Measurements from ENCODE around the gene ZNF561. TPM values are rescaled to one million over a fixed set of nuclear protein-coding genes. Genes with fewer than 3 reads are reported as not detected.

The ZNF561 gene
- total RNA-seq, 1 donor from 2014 or later, result 133 TPM

DNA sequence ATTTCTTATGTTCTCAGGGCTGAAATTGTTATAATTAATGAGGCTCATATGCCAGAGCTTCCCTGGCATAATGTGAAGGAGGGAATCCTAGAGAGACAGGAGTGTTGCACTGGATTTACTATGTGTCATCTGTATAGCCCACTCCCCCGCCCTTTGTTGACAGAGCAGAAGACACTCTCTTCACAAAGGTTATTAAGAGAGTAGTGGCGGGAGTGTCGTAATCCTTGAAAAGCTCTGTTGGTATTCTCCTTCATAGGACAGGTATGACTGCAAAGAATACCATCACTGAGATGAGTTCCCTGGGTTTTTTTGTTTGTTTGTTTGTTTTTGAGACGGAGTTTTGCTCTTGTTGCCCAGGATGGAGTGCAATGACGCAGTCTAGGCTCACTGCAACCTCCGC is 50.8 kb downstream of the ZNF561 start:
- peaks cover 28% of the 10 kb centered on the region for H3K36me3 ChIP-seq (ENCODE audit: insufficient read depth, low read length)
- H4K20me1 ChIP-seq (ENCODE audit: insufficient read depth, low read length), result peaks cover 61% of the 10 kb centered on the region

DNA sequence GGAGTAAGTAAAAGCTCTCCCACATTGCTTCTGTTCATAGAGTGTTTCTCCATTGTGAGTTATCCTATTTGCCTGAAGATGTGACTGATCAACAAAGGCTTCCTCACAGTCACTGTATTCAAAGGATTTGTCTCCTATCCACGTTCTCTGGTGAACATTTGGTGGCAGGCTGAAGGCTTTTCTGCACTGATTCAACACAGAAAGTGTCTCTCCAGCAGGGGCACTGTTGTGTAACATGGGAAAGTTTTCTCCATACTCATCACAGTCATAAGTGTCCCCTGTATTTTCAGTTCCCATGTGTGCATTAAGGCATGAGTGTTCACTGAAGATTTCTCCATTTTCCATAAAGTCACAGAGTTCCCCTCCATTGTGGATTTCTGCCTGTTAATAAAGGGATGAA is 54.3 kb downstream of the ZNF561 start:
- peaks cover 66% of the 10 kb centered on the region for H3K9me3 ChIP-seq (ENCODE audit: insufficient read depth, low read depth, low read length)
- Mint-ChIP-seq H3K36me3 (ENCODE audit: low read depth, unreplicated experiment) (peaks cover 81% of the 10 kb centered on the region), H3K27me3 (ENCODE audit: low read depth, unreplicated experiment) (no peaks in the 10 kb centered on the region), H3K4me3 (ENCODE audit: unreplicated experiment) (no peak overlapping the region), H3K27ac (ENCODE audit: unreplicated experiment) (peak overlapping the region; percentile 8), H3K9me3 (ENCODE audit: unreplicated experiment) (peaks cover 72% of the 10 kb centered on the region), H3K4me1 (ENCODE audit: low read depth, unreplicated experiment) (peaks cover under 1% of the 10 kb centered on the region)
- no peak for FAIRE-seq
- no peak for TF ChIP-seq EZH2 (IDR thresholded peaks at IDR 0.05; ENCODE audit: insufficient read depth, low read length)
- TF ChIP-seq, protein P1, sequence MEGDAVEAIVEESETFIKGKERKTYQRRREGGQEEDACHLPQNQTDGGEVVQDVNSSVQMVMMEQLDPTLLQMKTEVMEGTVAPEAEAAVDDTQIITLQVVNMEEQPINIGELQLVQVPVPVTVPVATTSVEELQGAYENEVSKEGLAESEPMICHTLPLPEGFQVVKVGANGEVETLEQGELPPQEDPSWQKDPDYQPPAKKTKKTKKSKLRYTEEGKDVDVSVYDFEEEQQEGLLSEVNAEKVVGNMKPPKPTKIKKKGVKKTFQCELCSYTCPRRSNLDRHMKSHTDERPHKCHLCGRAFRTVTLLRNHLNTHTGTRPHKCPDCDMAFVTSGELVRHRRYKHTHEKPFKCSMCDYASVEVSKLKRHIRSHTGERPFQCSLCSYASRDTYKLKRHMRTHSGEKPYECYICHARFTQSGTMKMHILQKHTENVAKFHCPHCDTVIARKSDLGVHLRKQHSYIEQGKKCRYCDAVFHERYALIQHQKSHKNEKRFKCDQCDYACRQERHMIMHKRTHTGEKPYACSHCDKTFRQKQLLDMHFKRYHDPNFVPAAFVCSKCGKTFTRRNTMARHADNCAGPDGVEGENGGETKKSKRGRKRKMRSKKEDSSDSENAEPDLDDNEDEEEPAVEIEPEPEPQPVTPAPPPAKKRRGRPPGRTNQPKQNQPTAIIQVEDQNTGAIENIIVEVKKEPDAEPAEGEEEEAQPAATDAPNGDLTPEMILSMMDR (IDR thresholded peaks at IDR 0.05; ENCODE audit: insufficient read depth, low read depth, low read length), result no peak
- peaks cover 31% of the 10 kb centered on the region for H4K20me1 ChIP-seq (ENCODE audit: insufficient read depth, low read length)
- DNase-seq (ENCODE audit: low read depth), result no peak
- no peak overlapping the region for H3K4me3 ChIP-seq (ENCODE audit: insufficient read depth, low read depth, low read length)
- H3K79me2 ChIP-seq (ENCODE audit: insufficient read depth, low read length), result peaks cover 72% of the 10 kb centered on the region
- H2AFZ ChIP-seq (ENCODE audit: low read depth, low read length), result no peak overlapping the region
- H3K27ac ChIP-seq (ENCODE audit: low read depth, low read length), result no peak overlapping the region
- H3K4me1 ChIP-seq (ENCODE audit: insufficient read depth, low read length), result no peaks in the 10 kb centered on the region
- peaks cover 58% of the 10 kb centered on the region for H3K36me3 ChIP-seq (ENCODE audit: insufficient read depth, low read length)
- no peak overlapping the region for H3K4me2 ChIP-seq (ENCODE audit: low read length)
- H3K9ac ChIP-seq (ENCODE audit: low read length), result no peak overlapping the region
- no peaks in the 10 kb centered on the region for H3K27me3 ChIP-seq (ENCODE audit: insufficient read depth, low read length)

More for the DNA sequence above, 50.8 kb downstream of the ZNF561 start:
- DNase-seq (ENCODE audit: low read depth) (no peak), FAIRE-seq (no peak)
- Mint-ChIP-seq H3K4me1 (ENCODE audit: low read depth, unreplicated experiment) (peaks cover 11% of the 10 kb centered on the region), H3K4me3 (ENCODE audit: unreplicated experiment) (no peak overlapping the region), H3K36me3 (ENCODE audit: low read depth, unreplicated experiment) (peaks cover 74% of the 10 kb centered on the region), H3K9me3 (ENCODE audit: unreplicated experiment) (peaks cover 50% of the 10 kb centered on the region), H3K27ac (ENCODE audit: unreplicated experiment) (no peak overlapping the region), H3K27me3 (ENCODE audit: low read depth, unreplicated experiment) (no peaks in the 10 kb centered on the region)
- H3K79me2 ChIP-seq (ENCODE audit: insufficient read depth, low read length), result peaks cover 84% of the 10 kb centered on the region
- H3K9ac ChIP-seq (ENCODE audit: low read length), result no peak overlapping the region
- no peak overlapping the region for H3K4me2 ChIP-seq (ENCODE audit: low read length)
- H3K27me3 ChIP-seq (ENCODE audit: insufficient read depth, low read length), result no peaks in the 10 kb centered on the region
- TF ChIP-seq EZH2 (IDR thresholded peaks at IDR 0.05; ENCODE audit: insufficient read depth, low read length), result no peak
- TF ChIP-seq, protein P1 (IDR thresholded peaks at IDR 0.05; ENCODE audit: insufficient read depth, low read depth, low read length), result no peak
- H3K27ac ChIP-seq (ENCODE audit: low read depth, low read length), result no peak overlapping the region
- H3K4me1 ChIP-seq (ENCODE audit: insufficient read depth, low read length), result no peaks in the 10 kb centered on the region
- H3K9me3 ChIP-seq (ENCODE audit: insufficient read depth, low read depth, low read length), result peaks cover 52% of the 10 kb centered on the region
- H2AFZ ChIP-seq (ENCODE audit: low read depth, low read length), result no peak overlapping the region
- no peak overlapping the region for H3K4me3 ChIP-seq (ENCODE audit: insufficient read depth, low read depth, low read length)

DNA sequence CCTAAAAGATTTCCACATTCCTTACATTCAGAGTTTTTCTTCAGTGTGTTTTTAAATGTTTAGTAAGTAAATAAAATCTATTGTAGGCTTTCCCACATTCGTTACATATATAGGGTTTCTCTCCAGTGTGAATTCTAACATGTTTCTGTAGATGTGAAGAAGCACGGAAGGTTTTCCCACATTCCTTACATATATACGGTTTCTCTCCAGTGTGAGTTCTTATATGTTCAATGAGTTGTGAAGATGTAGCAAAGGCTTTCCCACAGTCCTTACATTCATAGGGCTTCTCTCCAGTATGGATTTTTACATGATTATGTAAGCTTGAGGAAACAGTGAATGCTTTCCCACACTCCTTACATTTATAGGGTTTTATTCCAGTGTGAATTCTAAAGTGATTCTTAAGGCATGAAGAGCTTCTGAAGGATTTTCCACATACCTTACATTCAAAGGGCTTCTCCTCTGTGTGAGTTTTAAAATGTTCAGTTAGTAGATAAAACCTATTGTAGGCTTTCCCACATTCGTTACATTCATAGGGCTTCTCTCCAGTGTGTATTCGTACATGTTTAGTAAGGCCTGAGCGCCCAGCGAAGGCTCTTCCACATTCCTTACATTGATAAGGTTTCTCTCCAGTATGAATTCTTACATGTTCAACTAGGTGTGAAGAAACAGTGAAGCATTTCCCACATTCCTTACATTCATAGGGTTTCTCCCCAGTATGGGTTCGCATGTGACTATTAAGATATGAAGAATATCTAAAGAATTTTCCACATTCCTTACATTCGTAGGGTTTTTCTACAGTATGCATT is 54.9 kb downstream of the ZNF561 start:
- H3K27ac Mint-ChIP-seq (ENCODE audit: unreplicated experiment), result peak overlapping the region; percentile 8
- no peak overlapping the region for H2AFZ ChIP-seq (ENCODE audit: low read depth, low read length)
- peaks cover 66% of the 10 kb centered on the region for H3K79me2 ChIP-seq (ENCODE audit: insufficient read depth, low read length)
- H3K9me3 ChIP-seq (ENCODE audit: insufficient read depth, low read depth, low read length), result peaks cover 69% of the 10 kb centered on the region
- H3K27me3 ChIP-seq (ENCODE audit: insufficient read depth, low read length), result no peaks in the 10 kb centered on the region
- no peaks in the 10 kb centered on the region for H3K4me1 ChIP-seq (ENCODE audit: insufficient read depth, low read length)
- DNase-seq (ENCODE audit: low read depth) (peak; percentile 26), FAIRE-seq (no peak)
- H3K4me2 ChIP-seq (ENCODE audit: low read length), result no peak overlapping the region
- TF ChIP-seq, protein P1 (IDR thresholded peaks at IDR 0.05; ENCODE audit: insufficient read depth, low read depth, low read length), result no peak
- TF ChIP-seq EZH2 (IDR thresholded peaks at IDR 0.05; ENCODE audit: insufficient read depth, low read length), result no peak
- H3K4me1 Mint-ChIP-seq (ENCODE audit: low read depth, unreplicated experiment), result no peaks in the 10 kb centered on the region
- H3K36me3 Mint-ChIP-seq (ENCODE audit: low read depth, unreplicated experiment), result peaks cover 82% of the 10 kb centered on the region
- no peak overlapping the region for H3K9ac ChIP-seq (ENCODE audit: low read length)
- H4K20me1 ChIP-seq (ENCODE audit: insufficient read depth, low read length), result peaks cover 25% of the 10 kb centered on the region
- peaks cover 62% of the 10 kb centered on the region for H3K36me3 ChIP-seq (ENCODE audit: insufficient read depth, low read length)
- no peak overlapping the region for H3K4me3 ChIP-seq (ENCODE audit: insufficient read depth, low read depth, low read length)
- no peaks in the 10 kb centered on the region for H3K27me3 Mint-ChIP-seq (ENCODE audit: low read depth, unreplicated experiment)
- H3K4me3 Mint-ChIP-seq (ENCODE audit: unreplicated experiment), result no peak overlapping the region
- peaks cover 77% of the 10 kb centered on the region for H3K9me3 Mint-ChIP-seq (ENCODE audit: unreplicated experiment)
- H3K27ac ChIP-seq (ENCODE audit: low read depth, low read length), result no peak overlapping the region
